MCF 10A (cell line): ENCODE measurements around the gene PM20D1. TPM values are rescaled to one million over a fixed set of nuclear protein-coding genes. Genes with fewer than 3 reads are reported as not detected.

ENCODE experiments used
- BruUV-seq: library from RNA; stranded (reverse); fragments of 400-500 nt; replicated peaks from 2 replicates; lab custom pipeline; 2021; lab: Mats Ljungman, UMichigan
- CTCF ChIA-PET: fragments of 300-600 bp; sonication (Branson Sonifier 250); formaldehyde crosslinking; extraction: SDS; loops from one replicate; lab custom pipeline; 2021; ENCODE audit warnings: antibody characterized with exemption, inconsistent platforms; lab: Yijun Ruan, JAX
- POLR2A ChIA-PET: fragments of 300-600, 350-650 bp; sonication (Branson Sonifier 250); formaldehyde crosslinking; extraction: SDS; loops from one replicate; lab custom pipeline; 2020; ENCODE audit warnings: antibody characterized with exemption, inconsistent platforms; lab: Yijun Ruan, JAX
- DNase-seq: peaks from one replicate; pipeline ENCODE4 v3.0.0-alpha.2; 2018; ENCODE audit not compliant: unreplicated experiment
- H3K27ac Mint-ChIP-seq: one replicate; pipeline ENCODE4 v1.8.0; 2022; ENCODE audit warnings: mild to moderate bottlenecking, low read depth, mixed read lengths; ENCODE audit not compliant: unreplicated experiment
- H3K27me3 Mint-ChIP-seq: one replicate; pipeline ENCODE4 v1.8.0; 2022; ENCODE audit warnings: mixed read lengths; ENCODE audit not compliant: insufficient read depth, unreplicated experiment
- H3K36me3 Mint-ChIP-seq: one replicate; pipeline ENCODE4 v1.8.0; 2022; ENCODE audit warnings: mild to moderate bottlenecking, moderate library complexity, mixed read lengths; ENCODE audit not compliant: insufficient read depth, unreplicated experiment
- H3K4me1 Mint-ChIP-seq: one replicate; pipeline ENCODE4 v1.8.0; 2022; ENCODE audit warnings: mixed read lengths; ENCODE audit not compliant: insufficient read depth, unreplicated experiment
- H3K4me3 Mint-ChIP-seq: one replicate; pipeline ENCODE4 v1.8.0; 2022; ENCODE audit warnings: mild to moderate bottlenecking, moderate library complexity, mixed read lengths; ENCODE audit not compliant: unreplicated experiment
- H3K9me3 Mint-ChIP-seq: one replicate; pipeline ENCODE4 v1.8.0; 2022; ENCODE audit warnings: mixed read lengths; ENCODE audit not compliant: unreplicated experiment
- CTCF ChIP-seq: fragments of 200-600 bp; IDR thresholded peaks from one replicate; pipeline ENCODE4 v1.8.0; 2022; ENCODE audit warnings: antibody characterized with exemption, mild to moderate bottlenecking; ENCODE audit not compliant: unreplicated experiment
- intact Hi-C: fragments of 100-400 bp; cut with micrococcal nuclease; formaldehyde crosslinking; loops from 2 replicates; pipeline ENCODE4 v1.14.1; 2022
- total RNA-seq: library from RNA; stranded (reverse); gene quantifications from 2 replicates; pipeline ENCODE4 v1.2.3, GENCODE V29; 2022

PM20D1 gene
- total RNA-seq, 1 experiment from 2014 or later: not detected

DNA sequence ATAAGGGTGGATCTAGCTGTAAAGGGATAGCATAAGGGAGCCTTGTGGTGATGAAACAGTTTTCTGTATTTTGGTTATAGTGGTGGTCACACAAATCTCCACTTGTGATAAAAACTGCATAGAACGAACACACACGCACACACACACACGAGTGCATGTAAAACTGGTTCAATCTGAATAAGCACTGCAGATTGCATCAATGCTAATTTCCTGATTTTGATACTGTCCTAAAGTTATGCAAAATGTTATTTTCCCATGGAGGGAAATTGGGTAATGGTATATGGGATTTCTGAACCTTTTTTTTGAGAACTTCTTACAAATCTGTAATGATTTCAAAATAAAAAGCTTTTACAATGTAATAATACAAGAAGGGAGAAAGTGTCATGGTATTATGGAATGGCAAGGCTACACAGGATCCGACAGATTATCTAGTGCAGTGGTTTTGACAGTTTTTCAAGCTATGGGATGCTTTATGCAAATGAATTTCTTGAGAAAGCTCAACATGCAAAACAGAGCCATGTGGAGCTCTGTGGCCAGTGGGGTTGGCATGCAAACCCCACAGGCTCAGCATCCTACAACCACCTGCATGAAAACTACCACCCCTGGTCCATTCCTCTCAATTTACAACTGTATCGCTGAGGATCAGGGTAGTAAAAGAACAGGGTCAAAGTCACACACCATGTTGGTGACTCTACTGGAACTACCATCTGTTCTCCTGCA is 55.8 kb downstream of the PM20D1 start:
- TF ChIP-seq CTCF: no peak
- no TSS peak for BruUV-seq
- no peak overlapping the region for H3K4me3 Mint-ChIP-seq
- intact Hi-C loops: loop anchor here (5.0 kb wide), 1 partner anchor 137 kb away; no protein-coding TSS in a partner anchor
- no peak overlapping the region for H3K27ac Mint-ChIP-seq
- H3K36me3 Mint-ChIP-seq: peaks cover 24% of the 10 kb centered on the region
- CTCF ChIA-PET: interaction anchor here (0.9 to 10.4 kb wide), 10 partner anchors 13 to 312 kb away, joined by 3 to 174 read pairs (median 40); partner anchors contain the start of gene SLC41A1
- peaks cover 5% of the 10 kb centered on the region for H3K4me1 Mint-ChIP-seq
- no peaks in the 10 kb centered on the region for H3K9me3 Mint-ChIP-seq
- DNase-seq: no peak
- no peaks in the 10 kb centered on the region for H3K27me3 Mint-ChIP-seq
- POLR2A ChIA-PET: interaction anchor here (0.7 to 1.4 kb wide), 3 partner anchors 109 to 327 kb away, joined by 3 to 4 read pairs (median 3); no protein-coding TSS in a partner anchor

GRCh38 chr1:205792961-205793673 is 56.8 kb downstream of the PM20D1 start:
- peak overlapping the region; percentile 8 for H3K27ac Mint-ChIP-seq
- H3K4me3 Mint-ChIP-seq: no peak overlapping the region
- no peaks in the 10 kb centered on the region for H3K4me1 Mint-ChIP-seq
- ChIA-PET POLR2A (interaction anchor here (0.7 to 1.2 kb wide), 4 partner anchors 60 to 328 kb away, joined by 3 read pairs; partner anchors contain the start of gene ELK4), CTCF (interaction anchor here (0.6 to 10.4 kb wide), 20 partner anchors 8 to 1112 kb away, joined by 3 to 174 read pairs (median 8); partner anchors contain the start of gene SLC41A1)
- H3K27me3 Mint-ChIP-seq: no peaks in the 10 kb centered on the region
- no peaks in the 10 kb centered on the region for H3K9me3 Mint-ChIP-seq
- no peak for TF ChIP-seq CTCF
- intact Hi-C loops: loop anchor here (5.0 kb wide), 1 partner anchor 136 kb away; no protein-coding TSS in a partner anchor
- H3K36me3 Mint-ChIP-seq: peaks cover 24% of the 10 kb centered on the region
- no TSS peak for BruUV-seq
- DNase-seq: no peak

- H3K36me3 Mint-ChIP-seq: peaks cover 24% of the 10 kb centered on the region
- intact Hi-C loops: loop anchor here (5.0 kb wide), 1 partner anchor 135 kb away; no protein-coding TSS in a partner anchor
- H3K27ac Mint-ChIP-seq: peak overlapping the region; percentile 8
- ChIA-PET POLR2A (interaction anchor here (0.7 to 1.7 kb wide), 8 partner anchors 10 to 314 kb away, joined by 3 to 8 read pairs (median 4); partner anchors contain the start of gene ELK4), CTCF (interaction anchor here (0.6 to 10.4 kb wide), 43 partner anchors 8 to 1111 kb away, joined by 3 to 174 read pairs (median 5); partner anchors contain the start of genes PM20D1, RAB29, SLC26A9 and SLC41A1)
- H3K9me3 Mint-ChIP-seq: no peaks in the 10 kb centered on the region
- no peak for TF ChIP-seq CTCF
- no peak for DNase-seq
- H3K4me3 Mint-ChIP-seq: no peak overlapping the region
- no peaks in the 10 kb centered on the region for H3K4me1 Mint-ChIP-seq
- BruUV-seq: no TSS peak
- no peaks in the 10 kb centered on the region for H3K27me3 Mint-ChIP-seq
These were observed 57.5 kb downstream of the PM20D1 start for GRCh38 chr1:205792481-205792881.
